Pons (tissue), 1 donor: ENCODE measurements around the gene HCST.
"Not testable (repeated sequence)": the region's sequence is repeated elsewhere in the genome, so short reads cannot be mapped to it uniquely, and the experiment has no call there.

Experiments
- DNase-seq: peaks from one replicate; pipeline ENCODE4 v3.0.0-alpha.2; 2016; ENCODE audit warnings: low spot score

The HCST gene

DNA sequence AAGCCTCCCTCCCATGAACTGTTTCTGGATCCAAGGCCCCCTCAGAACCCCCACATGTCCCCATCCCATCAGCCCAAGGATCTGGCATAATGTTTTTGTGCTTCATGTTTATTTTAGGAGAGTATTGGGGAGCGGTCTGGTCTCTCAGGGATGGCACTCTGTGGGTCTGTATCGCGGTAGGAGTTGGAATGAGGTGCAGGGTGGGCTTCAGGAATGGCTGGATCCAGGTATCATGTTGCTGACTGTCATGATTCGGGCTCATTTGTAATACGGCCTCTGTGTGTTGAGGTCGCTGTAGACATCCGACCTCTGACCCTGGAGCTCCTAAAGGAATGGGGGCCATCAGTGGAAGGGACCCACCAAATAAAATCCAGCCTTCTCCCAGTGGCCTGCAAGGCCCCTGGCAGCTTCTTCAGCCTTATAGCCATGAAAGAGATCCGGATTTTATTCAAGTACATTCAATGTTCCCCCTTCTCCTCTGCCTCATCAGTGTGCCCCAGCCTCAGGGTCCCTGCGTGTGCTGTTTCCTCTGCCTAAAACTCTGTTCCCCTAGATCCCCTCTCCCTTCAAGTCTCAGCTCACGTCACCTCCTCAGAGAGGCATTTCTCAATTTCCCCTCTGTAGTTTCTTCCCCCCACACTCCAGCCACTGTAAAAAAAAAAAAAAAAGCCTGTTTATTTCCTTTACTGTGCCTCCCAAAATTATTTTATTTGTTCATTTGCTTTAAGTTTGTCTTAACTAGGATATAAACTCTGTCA, 2.2 kb downstream of the HCST start:
- DNase-seq: no peak

DNA sequence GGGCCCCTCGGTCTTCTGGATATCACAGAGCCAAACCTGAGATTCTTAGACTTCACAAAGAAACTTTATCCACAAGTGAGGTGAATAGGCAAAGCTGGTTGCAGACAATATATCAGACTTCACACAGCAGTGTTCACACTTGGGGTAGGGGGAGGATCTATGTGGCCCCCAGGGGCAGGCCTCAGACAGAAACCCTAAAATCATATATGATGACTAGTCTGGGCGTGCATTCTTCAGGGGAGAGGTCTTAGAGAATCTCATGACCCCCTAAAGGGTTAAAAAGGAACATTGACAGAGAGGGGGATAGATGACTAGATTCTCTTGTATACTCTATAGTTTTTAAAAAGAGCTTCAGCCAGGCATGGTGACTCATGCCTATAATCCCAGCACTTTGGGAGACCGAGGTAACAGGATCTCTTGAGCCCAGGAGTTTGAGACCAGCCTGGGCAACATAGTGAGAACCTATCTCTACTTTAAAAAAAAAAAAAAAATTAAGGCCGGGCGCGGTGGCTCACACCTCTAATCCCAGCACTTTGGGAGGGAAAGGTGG, 2.9 kb downstream of the HCST start:
- DNase-seq: no peak

DNA sequence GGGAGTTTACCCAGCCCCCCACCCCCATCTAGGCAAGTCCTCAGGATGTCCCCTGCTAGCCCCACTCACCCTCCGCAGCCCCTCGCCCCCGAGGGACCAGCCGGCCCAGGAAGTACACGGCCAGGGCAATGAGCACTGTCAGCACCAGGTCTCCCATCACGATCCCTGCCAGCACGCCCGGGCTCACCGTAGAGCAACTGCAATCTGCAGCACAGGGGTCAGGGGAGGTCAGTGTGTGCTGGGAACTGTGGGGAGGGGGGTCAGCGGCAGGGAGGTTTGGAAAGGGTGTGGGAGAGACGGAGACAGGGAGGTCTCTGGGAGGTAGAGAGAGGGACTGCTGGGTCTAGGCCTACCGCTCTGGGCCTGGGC, 5.0 kb downstream of the HCST start:
- no peak for DNase-seq

DNA sequence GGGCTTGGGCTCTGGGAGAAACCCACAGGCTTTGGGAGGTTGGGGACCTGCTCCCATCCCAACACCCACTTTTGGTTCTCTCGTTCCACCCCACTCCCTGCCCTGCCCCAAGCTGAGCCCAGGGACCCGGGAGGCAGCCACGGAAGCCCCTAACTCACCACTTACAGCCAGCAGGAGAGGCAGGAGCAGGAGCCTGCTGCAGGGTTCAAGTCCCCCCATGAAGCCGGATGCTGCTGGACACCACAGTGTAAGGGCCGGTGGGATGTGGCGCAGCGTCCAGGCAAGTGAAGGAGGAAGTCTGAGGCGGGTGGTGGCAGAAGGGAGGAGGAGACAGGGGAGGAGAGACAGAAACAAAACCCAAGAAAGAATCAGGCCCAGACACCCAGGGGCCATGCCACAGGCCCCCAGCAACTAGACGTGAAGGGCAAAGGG, 5.7 kb downstream of the HCST start, which contains the start of gene TYROBP:
TYROBP (minus strand) TSS at position 286 of the 432 bp plus-strand sequence; CDS start at position 219, 67 bp downstream.
- DNase-seq: no peak

DNA sequence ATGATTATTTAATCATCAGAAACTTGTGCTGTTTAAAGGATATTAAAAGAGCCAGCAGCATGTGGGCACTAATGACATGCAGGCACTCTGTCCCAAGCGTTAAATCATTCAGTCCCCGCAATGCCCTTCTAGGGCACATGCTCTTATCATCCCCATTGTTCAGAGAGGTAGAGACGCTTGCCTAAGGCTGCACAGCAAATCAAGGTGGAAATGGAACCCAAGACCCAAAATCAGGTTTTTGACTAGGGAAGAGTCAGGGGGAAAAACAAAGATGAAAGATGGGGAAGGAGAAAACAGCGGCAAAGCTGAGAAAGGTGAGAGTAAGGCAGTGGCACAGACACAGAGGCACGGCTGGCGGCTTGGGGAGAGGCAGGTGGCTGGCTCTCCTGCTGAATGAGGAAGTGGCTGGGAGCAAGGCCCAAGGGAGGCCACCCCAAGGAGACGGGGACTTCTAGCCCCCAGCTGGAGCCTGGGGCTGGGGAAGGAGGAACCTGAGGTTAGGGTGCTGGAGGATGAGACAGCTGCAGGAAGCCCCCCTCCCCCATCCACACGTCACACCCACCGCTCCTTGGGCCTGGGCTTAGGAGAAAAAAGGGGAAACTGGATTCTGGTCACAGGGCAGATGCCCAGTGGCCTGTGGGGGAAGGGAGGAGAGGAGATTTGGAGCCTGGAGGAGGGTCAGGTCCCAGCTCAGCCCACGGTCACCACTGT, 6.8 kb downstream of the HCST start:
- DNase-seq: peak; percentile 83

DNA sequence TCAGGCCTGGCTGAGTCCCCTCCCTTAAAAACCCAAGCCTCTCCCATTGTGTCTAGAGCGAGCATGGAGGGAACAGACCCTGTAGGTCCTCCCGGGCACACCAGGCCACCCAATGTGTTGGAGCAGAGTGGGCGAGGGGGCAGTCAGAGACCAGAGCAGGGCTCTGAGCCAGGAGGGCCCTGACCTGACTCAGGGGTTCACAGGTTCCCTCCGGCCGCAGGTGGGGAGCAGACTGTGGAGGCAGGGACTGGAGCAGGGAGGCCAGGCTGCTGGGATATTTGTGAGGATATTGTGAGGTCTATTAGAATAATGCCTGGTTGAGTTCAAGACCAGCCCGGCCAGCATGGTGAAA, 7.3 kb downstream of the HCST start:
- DNase-seq: no peak

DNA sequence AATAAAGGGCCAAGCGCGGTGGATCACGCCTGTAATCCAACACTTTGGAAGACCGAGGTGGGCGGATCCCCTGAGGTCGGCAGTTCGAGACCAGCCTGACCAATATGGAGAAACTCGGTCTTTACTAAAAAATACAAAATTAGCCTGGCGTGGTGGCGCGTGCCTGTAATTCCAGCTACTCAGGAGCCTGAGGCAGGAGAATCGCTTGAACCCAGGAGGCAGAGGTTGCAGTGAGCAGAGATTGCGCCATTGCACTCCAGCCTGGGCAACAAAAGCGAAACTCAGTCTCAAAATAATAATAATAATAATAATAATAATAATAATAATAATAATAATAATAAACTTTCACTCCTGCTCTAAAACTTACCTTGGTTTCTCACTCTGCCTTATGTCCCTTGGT, 8.0 kb downstream of the HCST start:
- not testable (repeated sequence) for DNase-seq

DNA sequence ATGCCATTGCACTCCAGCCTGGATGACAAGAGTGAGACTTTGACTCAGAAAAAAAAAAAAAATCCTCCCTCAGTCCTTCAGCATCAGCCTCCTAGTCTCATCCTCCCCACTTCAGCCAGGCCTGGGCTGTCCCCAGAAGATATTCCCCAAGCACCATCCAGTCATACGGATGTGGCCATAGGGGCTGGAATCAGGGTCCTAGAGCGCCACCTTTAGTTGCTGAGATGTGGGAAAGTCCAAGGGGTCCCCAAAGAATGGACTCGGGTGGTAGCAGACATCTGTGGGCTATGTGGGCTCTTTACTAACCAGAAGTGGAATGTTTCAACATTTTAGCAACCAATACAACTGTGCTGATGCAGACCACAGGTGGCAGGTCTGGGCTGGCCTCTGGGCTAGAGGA, 8.8 kb downstream of the HCST start:
- no peak for DNase-seq

DNA sequence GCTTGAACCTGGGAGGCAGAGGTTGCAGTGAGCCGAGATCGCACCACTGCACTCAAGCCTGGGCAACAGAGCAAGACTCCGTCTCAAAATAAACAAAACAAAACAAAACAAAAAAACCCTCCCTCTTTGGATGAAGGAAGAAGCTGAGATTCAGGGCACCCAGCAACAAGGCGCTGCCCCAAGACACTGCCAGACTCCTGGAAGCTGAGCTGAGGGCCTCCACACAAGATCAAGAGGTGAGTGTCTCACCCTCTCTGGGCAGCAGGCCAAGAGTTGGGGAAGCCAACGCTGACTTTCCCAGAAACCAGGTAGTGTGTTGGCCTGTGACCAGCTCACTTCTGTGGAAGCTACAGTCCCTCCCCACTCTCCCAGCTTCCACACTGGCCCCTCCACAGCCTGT, 9.5 kb downstream of the HCST start:
- DNase-seq: no peak

DNA sequence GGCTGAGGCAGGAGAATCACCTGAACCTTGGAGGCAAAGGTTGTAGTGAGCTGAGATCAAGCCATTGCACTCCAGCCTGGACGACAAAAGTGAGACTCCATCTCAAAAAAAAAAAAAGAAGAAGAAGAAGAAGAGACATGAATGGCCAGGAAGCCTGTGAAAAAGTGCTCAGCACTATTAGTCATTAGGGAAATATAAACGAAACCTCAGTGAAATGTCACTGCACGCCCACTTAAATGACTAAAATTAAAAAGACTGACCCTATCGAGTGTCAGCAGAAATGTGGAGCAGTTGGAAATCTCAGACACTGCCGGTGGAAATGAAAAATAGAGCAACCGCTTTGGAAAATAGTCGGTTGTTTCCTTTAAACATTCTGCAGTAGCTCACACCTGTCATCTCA, 11.3 kb downstream of the HCST start:
- no peak for DNase-seq

DNA sequence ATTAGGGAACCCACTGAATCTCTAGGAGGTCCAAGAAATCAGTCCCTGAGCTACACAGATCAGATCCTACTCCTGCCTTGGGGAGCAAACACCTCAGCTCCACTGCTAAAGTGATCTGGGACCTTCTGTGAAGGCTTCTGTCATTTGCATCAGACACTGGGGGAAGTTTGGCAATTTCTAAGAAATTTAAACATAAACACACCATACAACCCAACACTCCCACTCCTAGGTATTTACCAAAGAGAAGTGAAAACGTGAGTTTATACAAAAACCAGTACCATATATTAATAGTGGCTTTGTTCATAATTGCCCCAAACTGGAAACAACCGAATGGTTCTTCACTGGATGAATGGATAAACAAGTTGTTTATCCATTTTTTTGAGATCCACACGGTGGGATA, 13.1 kb downstream of the HCST start:
- DNase-seq: no peak

DNA sequence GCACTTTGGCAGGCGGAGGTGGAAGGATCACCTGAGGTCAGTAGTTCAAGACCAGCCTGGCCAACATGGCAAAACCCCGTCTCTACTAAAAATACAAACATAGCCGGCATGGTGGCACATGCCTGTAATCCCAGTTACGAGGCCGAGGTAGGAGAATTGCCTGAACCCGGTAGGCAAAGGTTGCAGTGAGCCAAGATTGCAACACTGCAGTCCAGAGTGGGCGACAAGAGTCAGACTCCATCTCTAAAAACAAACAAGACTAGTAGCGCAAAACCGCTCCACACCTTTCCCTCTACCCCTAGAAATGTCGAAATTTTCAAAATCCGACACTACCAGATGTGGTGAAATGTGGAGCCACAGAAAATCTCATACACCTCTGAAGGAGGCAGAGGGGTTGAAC, 17.0 kb downstream of the HCST start:
- no peak for DNase-seq

DNA sequence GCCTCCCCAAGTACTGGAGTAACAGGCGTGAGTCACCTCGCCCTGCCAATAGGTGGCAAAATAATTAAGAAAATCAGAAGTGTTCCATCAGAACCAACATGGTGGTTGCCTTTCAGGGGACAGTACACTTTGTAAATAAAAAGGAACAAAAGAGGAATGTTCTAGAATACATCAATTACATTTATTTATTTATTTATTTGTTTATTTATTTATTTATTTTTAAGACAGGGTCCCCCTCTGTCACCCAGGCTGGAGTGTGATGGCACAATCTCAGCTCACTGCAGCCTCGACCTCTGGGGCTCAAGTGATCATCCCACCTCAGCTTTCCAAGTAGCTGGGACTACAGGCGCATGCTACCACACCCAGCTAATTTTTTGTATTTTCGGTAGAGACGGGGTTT, 18.7 kb downstream of the HCST start:
- DNase-seq: no peak

DNA sequence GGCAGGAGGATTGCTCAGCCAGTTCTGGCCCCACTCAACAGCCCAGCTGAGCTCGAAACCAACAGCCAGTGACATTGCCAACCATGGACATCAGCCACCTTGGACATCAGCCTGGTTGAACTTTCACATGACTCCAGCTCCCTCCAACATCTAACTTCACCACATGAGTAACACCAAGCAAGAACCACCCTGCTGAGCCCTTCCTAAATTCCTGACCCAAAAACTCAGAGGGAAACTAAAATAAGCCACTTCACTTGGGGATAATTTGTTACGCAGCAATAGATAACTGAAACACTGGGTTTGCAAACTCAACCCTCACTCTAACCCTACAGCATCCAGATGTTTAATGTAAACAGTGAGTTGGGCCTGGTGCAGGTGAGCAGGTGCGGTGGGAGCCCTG, 23.2 kb downstream of the HCST start:
- no peak for DNase-seq

DNA sequence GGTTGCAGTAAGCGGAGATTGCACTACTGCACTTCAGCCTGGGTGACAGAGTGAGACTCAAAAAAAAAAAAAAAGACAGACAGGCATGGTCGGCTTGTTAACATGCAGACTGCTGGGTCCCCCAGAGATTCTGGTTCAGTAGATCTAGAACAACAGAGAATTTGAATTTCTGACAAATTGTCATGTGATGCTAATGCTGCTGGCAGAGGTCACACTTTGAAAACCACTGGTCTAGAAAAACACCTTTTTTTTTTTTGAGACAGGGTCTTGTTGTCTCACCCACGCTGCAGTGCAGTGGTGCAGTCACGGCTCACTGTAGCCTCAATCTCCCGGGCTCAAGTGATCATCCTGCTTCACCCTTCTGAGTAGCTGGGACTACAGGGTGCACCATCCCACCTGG, 26.2 kb downstream of the HCST start:
- DNase-seq: no peak

DNA sequence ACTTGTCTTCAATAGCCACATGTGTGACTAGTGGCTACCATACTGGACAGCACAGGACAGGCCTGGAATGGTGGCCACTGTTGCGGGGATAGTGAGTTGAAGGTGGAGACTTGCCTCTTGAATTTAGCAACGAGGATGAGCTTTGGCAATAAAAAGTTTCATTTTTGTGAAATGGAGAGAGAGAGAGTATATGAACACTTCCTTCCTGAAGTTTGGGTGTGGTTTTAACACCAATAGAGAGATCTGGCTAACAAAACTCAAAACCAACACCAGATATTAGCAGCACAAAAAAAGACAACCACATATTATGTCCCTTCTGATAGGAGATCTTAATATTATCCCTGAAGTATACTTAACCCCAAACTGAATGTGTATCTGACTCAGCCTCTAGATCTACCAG, 27.5 kb downstream of the HCST start:
- no peak for DNase-seq

DNA sequence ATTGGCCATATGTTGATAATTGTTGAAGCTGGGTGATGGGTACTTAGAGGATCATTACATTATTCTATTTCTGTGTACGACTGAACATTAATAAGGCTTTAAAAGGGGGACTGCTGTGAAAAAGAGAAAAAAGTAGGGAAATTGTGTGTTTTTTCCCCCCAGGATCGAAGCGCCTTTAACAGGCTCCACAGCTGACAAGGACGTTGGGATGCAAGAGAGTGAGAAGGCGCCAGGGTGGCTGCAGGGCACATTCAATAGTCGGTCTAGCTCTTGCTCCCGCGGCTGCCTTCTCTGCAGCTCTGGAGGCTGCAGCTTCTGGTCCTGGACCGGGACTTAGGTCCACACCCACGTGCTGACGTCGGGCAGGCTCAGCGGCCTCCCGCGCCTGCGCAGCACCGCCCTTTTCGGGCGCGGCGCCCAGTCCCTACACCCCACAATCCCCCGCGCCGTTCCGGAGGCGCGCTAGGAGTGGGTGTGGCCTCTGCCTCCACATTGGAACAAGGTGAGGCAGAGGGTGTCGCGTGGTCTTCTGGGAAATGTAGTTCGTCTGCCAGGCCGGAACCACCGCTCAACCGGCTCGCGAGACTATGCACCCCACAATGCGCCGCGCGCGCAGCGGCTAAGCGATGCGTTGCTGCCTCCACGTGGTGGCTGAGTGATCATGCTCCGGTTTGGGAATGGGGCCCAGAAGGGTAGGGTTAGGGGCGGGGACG, 29.0 kb downstream of the HCST start:
- peak; percentile 99 for DNase-seq

DNA sequence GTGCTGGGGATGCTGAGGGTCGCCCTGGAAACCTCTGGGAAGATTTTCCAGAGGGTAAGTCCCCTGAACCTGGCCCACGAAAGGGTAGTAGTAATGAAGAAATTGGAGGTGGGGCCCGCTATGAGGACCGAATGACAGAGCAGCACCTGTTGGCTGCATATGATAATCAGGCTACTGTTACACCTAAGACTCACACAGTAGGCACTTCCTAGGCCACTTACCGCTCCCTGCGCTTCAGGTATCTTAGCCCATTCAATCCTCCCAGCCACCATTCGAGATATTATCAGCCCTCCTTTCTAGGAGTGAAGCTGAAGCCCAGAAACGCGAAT, 29.5 kb downstream of the HCST start:
- DNase-seq: no peak

DNA sequence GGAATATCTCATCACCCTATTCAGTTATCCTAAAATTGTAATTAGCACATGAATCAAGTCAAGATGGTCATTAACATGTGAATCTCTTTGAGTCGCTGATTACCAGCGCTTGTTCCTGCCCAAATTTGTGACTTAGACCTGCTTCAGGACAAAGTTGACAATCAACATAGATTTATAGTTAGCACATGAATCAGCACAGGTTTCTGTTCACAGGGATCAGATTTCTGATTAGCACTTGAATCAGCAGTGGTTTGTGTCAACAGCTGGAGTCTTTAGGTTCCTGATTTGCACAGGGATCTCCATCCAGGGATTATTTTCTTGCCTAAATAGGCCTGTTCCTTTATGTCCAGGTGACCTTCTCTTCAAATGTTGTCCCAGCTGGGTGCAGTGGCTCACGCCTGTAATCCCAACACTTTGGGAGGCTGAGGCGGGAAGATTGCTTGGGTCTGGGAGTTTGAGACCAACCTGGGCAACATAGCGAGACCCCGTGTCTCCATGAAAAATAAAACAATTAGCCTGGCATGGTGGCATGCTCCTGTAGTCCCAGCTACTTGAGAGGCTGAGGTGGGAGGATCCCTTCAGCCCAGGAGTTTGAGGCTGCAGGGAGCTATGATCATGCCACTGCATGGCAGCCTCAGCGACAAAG, 30.1 kb downstream of the HCST start:
- DNase-seq: no peak

DNA sequence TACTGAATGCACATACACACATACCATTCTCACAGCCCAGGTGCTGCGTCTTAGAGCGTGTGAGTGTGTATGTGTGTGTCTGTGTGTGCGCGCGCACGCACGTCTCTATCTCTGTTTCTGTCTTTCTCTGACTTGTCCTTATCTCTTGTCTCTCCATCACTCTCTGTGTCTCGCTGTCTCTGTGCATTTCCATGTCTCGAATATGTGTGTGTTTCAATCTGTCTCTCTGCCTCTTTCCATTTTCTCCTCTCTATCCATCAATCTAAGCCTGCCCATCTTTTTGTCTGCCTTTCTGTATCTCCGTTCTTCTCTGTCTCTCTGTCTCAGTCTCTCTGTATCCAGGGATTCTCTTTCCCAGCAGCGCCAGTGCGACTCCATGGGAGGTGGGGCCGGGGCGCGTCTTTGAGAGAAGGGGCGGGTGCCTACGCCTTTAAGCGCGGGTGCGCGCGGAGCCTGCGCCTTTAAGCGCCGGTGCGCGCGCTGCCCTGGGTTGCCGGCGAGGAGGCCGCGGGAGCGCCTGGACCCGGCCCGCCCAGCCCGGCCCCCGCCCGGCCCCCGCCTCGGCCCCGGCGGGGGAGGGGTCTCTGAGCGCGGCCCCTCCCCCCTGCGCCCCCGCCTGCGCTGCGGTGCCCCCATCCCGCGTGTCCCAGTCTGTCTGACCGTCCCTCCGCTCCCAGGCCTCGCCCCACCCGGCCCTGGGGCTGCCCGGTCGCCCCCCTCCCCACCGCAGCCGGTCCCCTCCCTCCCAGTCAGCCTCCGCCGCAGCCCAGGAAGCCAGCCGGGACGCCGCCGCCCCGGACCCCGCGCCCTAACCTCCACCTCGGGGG, 33.8 kb downstream of the HCST start, which contains the start of gene LRFN3:
LRFN3 (plus strand) TSS at position 464 of the 827 bp plus-strand sequence. CDS start 3,052 bp downstream, outside the sequence.
- DNase-seq: peak; percentile 67

DNA sequence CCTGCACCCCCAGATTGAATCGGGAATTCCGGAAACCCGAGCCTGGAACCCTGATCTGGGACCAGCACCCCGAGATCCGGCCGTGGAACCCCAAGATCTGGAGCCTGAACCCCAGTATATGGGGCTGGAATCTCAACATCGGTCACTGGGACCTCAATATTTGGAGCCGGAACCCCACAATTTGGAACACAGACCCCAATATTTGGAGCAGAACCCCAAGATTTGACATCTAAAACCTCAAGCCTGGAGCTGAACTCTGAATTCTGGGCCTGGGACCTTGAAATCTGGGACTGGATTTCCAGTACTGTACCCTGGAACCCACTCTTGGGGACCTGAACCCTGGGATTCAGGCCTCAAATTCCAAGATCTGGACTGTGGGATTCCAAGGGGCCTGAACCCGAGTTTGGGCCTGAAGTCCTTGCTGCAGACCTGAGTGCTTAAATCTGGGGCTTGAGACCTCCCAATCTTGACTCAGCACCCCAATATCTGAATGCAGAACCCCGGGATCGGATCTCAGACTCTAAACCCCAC, 34.5 kb downstream of the HCST start:
- DNase-seq: no peak
